ENCODE measurements around the gene GALNT14. TPM values are rescaled to one million over a fixed set of nuclear protein-coding genes. Genes with fewer than 3 reads are reported as not detected.
"Not testable (repeated sequence)": the region's sequence is repeated elsewhere in the genome, so short reads cannot be mapped to it uniquely, and the experiment has no call there.

The GALNT14 gene
- total RNA-seq, 3 donors from 2014 or later, result 0.16 to 4.3 (median 4.1) TPM

- intact Hi-C loops (cut with DNase I; ENCODE audit: low total_unique reads), result no loop called here
- Histone ChIP-seq H3K9me3 (no peaks in the 10 kb centered on the region), H3K27me3 (no peaks in the 10 kb centered on the region), H3K4me3 (no peak overlapping the region), H3K36me3 (no peaks in the 10 kb centered on the region), H3K27ac (no peak overlapping the region), H3K4me1 (no peaks in the 10 kb centered on the region)
- peak in 1 of 2 donors; percentile 34 for DNase-seq (ENCODE audit: low spot score in 2 of 2)
- TF ChIP-seq POLR2AphosphoS5 (IDR thresholded peaks at IDR 0.05) (no peak), CTCF (IDR thresholded peaks at IDR 0.05) (no peak), POLR2A (IDR thresholded peaks at IDR 0.05) (no peak)
Observed at GRCh38 chr2:30920511-30920910, 217.7 kb downstream of the GALNT14 start.

GRCh38 chr2:30915486-30915885 is 222.8 kb downstream of the GALNT14 start:
- no peak for DNase-seq (ENCODE audit: low spot score in 2 of 2)
- H3K27ac ChIP-seq, result no peak overlapping the region
- no peaks in the 10 kb centered on the region for H3K9me3 ChIP-seq

GRCh38 chr2:30914456-30914855 is 223.8 kb downstream of the GALNT14 start:
- no peaks in the 10 kb centered on the region for H3K4me1 ChIP-seq
- no peak for TF ChIP-seq CTCF (IDR thresholded peaks at IDR 0.05)
- TF ChIP-seq POLR2AphosphoS5 (IDR thresholded peaks at IDR 0.05), result no peak
- no peak for TF ChIP-seq POLR2A (IDR thresholded peaks at IDR 0.05)
- intact Hi-C loops (cut with DNase I; ENCODE audit: low total_unique reads), result no loop called here
- no peak for DNase-seq (ENCODE audit: low spot score in 2 of 2)
- no peak overlapping the region for H3K27ac ChIP-seq
- no peaks in the 10 kb centered on the region for H3K9me3 ChIP-seq
- H3K36me3 ChIP-seq, result no peaks in the 10 kb centered on the region
- no peaks in the 10 kb centered on the region for H3K27me3 ChIP-seq
- H3K4me3 ChIP-seq, result no peak overlapping the region

More at GRCh38 chr2:30915486-30915885, 222.8 kb downstream of the GALNT14 start:
- intact Hi-C loops (cut with DNase I; ENCODE audit: low total_unique reads), result no loop called here
- Histone ChIP-seq H3K36me3 (no peaks in the 10 kb centered on the region), H3K27me3 (no peaks in the 10 kb centered on the region), H3K4me3 (no peak overlapping the region), H3K4me1 (no peaks in the 10 kb centered on the region)
- TF ChIP-seq CTCF (IDR thresholded peaks at IDR 0.05), result peak in 1 of 3 donors; percentile 17
- no peak for TF ChIP-seq POLR2A (IDR thresholded peaks at IDR 0.05)
- TF ChIP-seq POLR2AphosphoS5 (IDR thresholded peaks at IDR 0.05), result no peak

- Histone ChIP-seq H3K36me3 (no peaks in the 10 kb centered on the region), H3K9me3 (no peaks in the 10 kb centered on the region), H3K4me3 (no peak overlapping the region), H3K4me1 (no peaks in the 10 kb centered on the region), H3K27me3 (no peaks in the 10 kb centered on the region), H3K27ac (no peak overlapping the region)
- no peak for TF ChIP-seq POLR2AphosphoS5 (IDR thresholded peaks at IDR 0.05)
- intact Hi-C loops (cut with DNase I; ENCODE audit: low total_unique reads), result no loop called here
- no peak for DNase-seq (ENCODE audit: low spot score in 2 of 2)
Observed at GRCh38 chr2:30912056-30912455, 226.2 kb downstream of the GALNT14 start.

GRCh38 chr2:30911327-30911726 is 226.9 kb downstream of the GALNT14 start:
- Histone ChIP-seq H3K27me3 (no peaks in the 10 kb centered on the region), H3K9me3 (no peaks in the 10 kb centered on the region), H3K4me3 (no peak overlapping the region), H3K36me3 (no peaks in the 10 kb centered on the region), H3K4me1 (no peaks in the 10 kb centered on the region), H3K27ac (no peak overlapping the region)
- DNase-seq (ENCODE audit: low spot score in 2 of 2), result no peak
- no peak for TF ChIP-seq POLR2A (IDR thresholded peaks at IDR 0.05)
- TF ChIP-seq CTCF (IDR thresholded peaks at IDR 0.05), result no peak
- no peak for TF ChIP-seq POLR2AphosphoS5 (IDR thresholded peaks at IDR 0.05)
- intact Hi-C loops (cut with DNase I; ENCODE audit: low total_unique reads), result no loop called here

GRCh38 chr2:30910686-30911085 is 227.6 kb downstream of the GALNT14 start:
- intact Hi-C loops (cut with DNase I; ENCODE audit: low total_unique reads), result no loop called here

GRCh38 chr2:30904437-30904836 is 233.8 kb downstream of the GALNT14 start:
- H3K4me3 ChIP-seq; H3K9me3 ChIP-seq; H3K4me1 ChIP-seq; intact Hi-C loops (cut with DNase I; ENCODE audit: low total_unique reads); H3K27ac ChIP-seq; H3K36me3 ChIP-seq; H3K27me3 ChIP-seq; DNase-seq (ENCODE audit: low spot score in 2 of 2): not testable (repeated sequence)

More at GRCh38 chr2:30910686-30911085, 227.6 kb downstream of the GALNT14 start:
- H3K27me3 ChIP-seq, result no peaks in the 10 kb centered on the region
- TF ChIP-seq CTCF (IDR thresholded peaks at IDR 0.05) (no peak), POLR2A (IDR thresholded peaks at IDR 0.05) (no peak), POLR2AphosphoS5 (IDR thresholded peaks at IDR 0.05) (no peak)
- no peak for DNase-seq (ENCODE audit: low spot score in 2 of 2)
- no peak overlapping the region for H3K27ac ChIP-seq
- H3K36me3 ChIP-seq, result no peaks in the 10 kb centered on the region
- H3K4me1 ChIP-seq, result no peaks in the 10 kb centered on the region
- no peak overlapping the region for H3K4me3 ChIP-seq
- no peaks in the 10 kb centered on the region for H3K9me3 ChIP-seq
